ENCODE measurements around the gene PCNX1. TPM values are rescaled to one million over a fixed set of nuclear protein-coding genes. Genes with fewer than 3 reads are reported as not detected.

Gene PCNX1
- total and polyA plus RNA-seq, 2 of the 4 experiments (the other 2 are of a cell fraction): 15.0 to 43.7 TPM

GRCh38 chr14:71054706-71055105 is 147.4 kb downstream of the PCNX1 start:
- Histone ChIP-seq H3K18ac (ENCODE audit: low read depth, low read length) (no peak overlapping the region), H2AK5ac (ENCODE audit: low read depth, low read length) (no peak overlapping the region), H2AK9ac (replicated peaks; ENCODE audit: low read depth, low read length, poor library complexity) (no peak overlapping the region), H3K4me1 (ENCODE audit: control insufficient read depth, insufficient read depth, low read length) (no peaks in the 10 kb centered on the region; the same call in 1 of the 2 replicates), H3K56ac (ENCODE audit: extremely low read depth, insufficient read depth, low read length) (no peak overlapping the region), H4K20me1 (ENCODE audit: insufficient read depth, low read length) (peaks cover 2% of the 10 kb centered on the region; the same call in 1 of the 2 replicates), H4K91ac (ENCODE audit: insufficient read depth, low read depth, low read length) (no peak overlapping the region), H3K4me3 (ENCODE audit: insufficient read depth, low read depth, low read length) (no peak overlapping the region), H2AFZ (replicated peaks; ENCODE audit: low read length, poor library complexity) (no peak overlapping the region), H3K4ac (ENCODE audit: low read depth, low read length) (no peak overlapping the region), H2BK120ac (ENCODE audit: low read depth, low read length) (no peak overlapping the region), H3K27ac (ENCODE audit: insufficient read depth, low read length) (no peak overlapping the region), H3K9me1 (ENCODE audit: insufficient read depth, low read length) (peaks cover 6% of the 10 kb centered on the region; the same call in 1 of the 2 replicates), H4K8ac (ENCODE audit: low read depth in 2 of 2, low read length in 2 of 2) (no peak overlapping the region), H3K14ac (replicated peaks; ENCODE audit: low read depth, low read length) (no peak overlapping the region), H3K36me3 (ENCODE audit: control insufficient read depth, insufficient read depth, low read length) (peaks cover 14% of the 10 kb centered on the region), H3K9me3 (ENCODE audit: control insufficient read depth, insufficient read depth, low read length) (no peaks in the 10 kb centered on the region), H3K9ac (ENCODE audit: low read depth, low read length) (no peak overlapping the region), H3K27me3 (ENCODE audit: control insufficient read depth, insufficient read depth, low read length) (no peaks in the 10 kb centered on the region), H2BK5ac (ENCODE audit: low read depth, low read length, poor library complexity, severe bottlenecking) (no peak overlapping the region), H3K4me2 (ENCODE audit: low read depth, low read length) (no peak overlapping the region), H3K23ac (ENCODE audit: low read depth, low read length) (no peak overlapping the region), H2BK15ac (ENCODE audit: low read depth, low read length) (no peak overlapping the region), H3K79me1 (ENCODE audit: low read depth in 1 of 2, low read length in 2 of 2) (peaks cover 3 to 7% of the 10 kb centered on the region in 2 experiments; a peak in 3 of 4 replicates), H4K5ac (ENCODE audit: low read depth, low read length) (no peak overlapping the region), H2BK20ac (ENCODE audit: low read depth, low read length) (no peak overlapping the region)
- ChIA-PET POLR2A (ENCODE audit: unreplicated experiment) (no interaction called here), CTCF (no interaction called here)
- in situ Hi-C loops (cut with MboI; ENCODE audit: low sequenced_read_pairs): no loop called here
- ATAC-seq (ENCODE audit: low read depth) (no peak), DNase-seq (no peak)
- no peak for TF ChIP-seq USF2 (IDR thresholded peaks at IDR 0.05; ENCODE audit: low read depth, low read length)
- TF ChIP-seq RAD21 (IDR thresholded peaks at IDR 0.05; ENCODE audit: low read length): no peak
- no peak for TF ChIP-seq MAFK (IDR thresholded peaks at IDR 0.05; ENCODE audit: low read depth, low read length)
- no peak for TF ChIP-seq POLR2A (IDR thresholded peaks at IDR 0.05; ENCODE audit: low read depth, low read length)
- no peak for TF ChIP-seq FOS (IDR thresholded peaks at IDR 0.05; ENCODE audit: low read depth, low read length)
- no peak for TF ChIP-seq MAZ (IDR thresholded peaks at IDR 0.05; ENCODE audit: borderline replicate concordance, low read depth, low read length)
- dilution Hi-C loops (cut with HindIII; ENCODE audit: low sequenced_read_pairs, unreplicated experiment): no loop called here
- intact Hi-C loops (cut with micrococcal nuclease): no loop called here
- no CpG with 5 or more reads among the region's 3 CpGs for WGBS, 2 experiments (ENCODE audit: extremely low coverage in 2 of 2, insufficient read length in 1 of 2)
- BruUV-seq (replicated peaks): no TSS peak
